CD4-positive, alpha-beta T cell treated with Interleukin-15 for 1 hour (primary cell): ENCODE results near the gene ZNF195.
"Not testable (repeated sequence)": the region's sequence is repeated elsewhere in the genome, so short reads cannot be mapped to it uniquely, and the experiment has no call there.

Experiments
- DNase-seq: peaks from one replicate; pipeline ENCODE4 v3.0.0-alpha.2; 2020

ZNF195 gene

GRCh38 chr11:3402181-3402860 is 23.4 kb upstream of the ZNF195 start:
- not testable (repeated sequence) for DNase-seq

GRCh38 chr11:3401052-3401451 is 22.1 kb upstream of the ZNF195 start:
- not testable (repeated sequence) for DNase-seq

- not testable (repeated sequence) for DNase-seq
These were observed 19.6 kb upstream of the ZNF195 start for GRCh38 chr11:3398509-3398908.

GRCh38 chr11:3398106-3398505 is 19.2 kb upstream of the ZNF195 start:
- DNase-seq: not testable (repeated sequence)

GRCh38 chr11:3397210-3397609 is 18.3 kb upstream of the ZNF195 start:
- not testable (repeated sequence) for DNase-seq

- DNase-seq: not testable (repeated sequence)
These were observed 16.5 kb upstream of the ZNF195 start for GRCh38 chr11:3395468-3395867.

- not testable (repeated sequence) for DNase-seq
These were observed 16.0 kb upstream of the ZNF195 start for GRCh38 chr11:3394956-3395355.

GRCh38 chr11:3393450-3393849 is 14.5 kb upstream of the ZNF195 start:
- DNase-seq: not testable (repeated sequence)

GRCh38 chr11:3382613-3383285 is 3.8 kb upstream of the ZNF195 start:
- no peak for DNase-seq

- DNase-seq: no peak
These were observed 2.8 kb upstream of the ZNF195 start for GRCh38 chr11:3381794-3382193.

- DNase-seq: no peak
These were observed 2.0 kb upstream of the ZNF195 start for GRCh38 chr11:3380706-3381545.

- no peak for DNase-seq
These were observed 3.4 kb downstream of the ZNF195 start for GRCh38 chr11:3375552-3375951.

GRCh38 chr11:3370311-3370870 is 8.6 kb downstream of the ZNF195 start:
- DNase-seq: no peak

- DNase-seq: no peak
These were observed 9.6 kb downstream of the ZNF195 start for GRCh38 chr11:3369366-3369765.

- DNase-seq: no peak
These were observed 10.7 kb downstream of the ZNF195 start for GRCh38 chr11:3368199-3368598.

GRCh38 chr11:3367221-3367620 is 11.7 kb downstream of the ZNF195 start:
- no peak for DNase-seq

- no peak for DNase-seq
These were observed 19.7 kb downstream of the ZNF195 start for GRCh38 chr11:3359092-3359824.

- DNase-seq: no peak
These were observed 20.8 kb downstream of the ZNF195 start for GRCh38 chr11:3357994-3358676.

- no peak for DNase-seq
These were observed 21.6 kb downstream of the ZNF195 start for GRCh38 chr11:3357302-3357701.

GRCh38 chr11:3356858-3357257 is 22.1 kb downstream of the ZNF195 start:
- no peak for DNase-seq

- no peak for DNase-seq
These were observed 25.9 kb downstream of the ZNF195 start for GRCh38 chr11:3353066-3353465.

- DNase-seq: no peak
These were observed 31.8 kb downstream of the ZNF195 start for GRCh38 chr11:3347127-3347526.
